Upper lobe of left lung (tissue), 6 donors: Measurements from ENCODE around the gene DDX18. TPM values are rescaled to one million over a fixed set of nuclear protein-coding genes. Genes with fewer than 3 reads are reported as not detected.

Source experiments
- ATAC-seq, 2 donors: fragments of 200-7000 bp; cut with Tn5 transposase; one replicate each; pipeline ENCODE4 v1.9.1; 2022; ENCODE audit warnings: mild to moderate bottlenecking in 2 of 2, moderate library complexity in 2 of 2; ENCODE audit not compliant: low FRiP score in 2 of 2
- DNase-seq, 2 donors: peaks; one replicate each; pipeline ENCODE4 v3.0.0-alpha.2; 2019 to 2020
- H3K27ac ChIP-seq, 4 donors: fragments of 200-600 bp; sonication (generic); one replicate each; pipeline ENCODE4 v1.5.1; 2016 to 2019
- H3K27me3 ChIP-seq, 4 donors: fragments of 200-600 bp; sonication (generic); one replicate each; pipeline ENCODE4 v1.5.1; 2017 to 2019
- H3K36me3 ChIP-seq, 4 donors: fragments of 200-600 bp; sonication (generic); one replicate each; pipeline ENCODE4 v1.5.1; 2016 to 2019
- H3K4me1 ChIP-seq, 4 donors: fragments of 200-600 bp; sonication (generic); one replicate each; pipeline ENCODE4 v1.5.1; 2018 to 2019
- H3K4me3 ChIP-seq, 4 donors: fragments of 200-600 bp; sonication (generic); one replicate each; pipeline ENCODE4 v1.5.1; 2017 to 2019; ENCODE audit warnings: mild to moderate bottlenecking in 2 of 4, moderate library complexity in 1 of 4
- H3K9me3 ChIP-seq, 4 donors: fragments of 200-600 bp; sonication (generic); one replicate each; pipeline ENCODE4 v1.5.1; 2018 to 2019
- EP300 ChIP-seq, 4 donors: sonication (generic); formaldehyde crosslinking; IDR thresholded peaks; one replicate each; pipeline ENCODE4 v1.5.1; 2017; ENCODE audit warnings: antibody characterized with exemption in 4 of 4, control low read depth in 2 of 4
- POLR2A ChIP-seq, 4 donors: fragments of 450-650 bp; IDR thresholded peaks; one replicate each; pipeline ENCODE4 v1.5.1; 2016 to 2017; ENCODE audit warnings: antibody characterized with exemption in 4 of 4, mild to moderate bottlenecking in 2 of 4
- POLR2AphosphoS5 ChIP-seq, 2 donors: sonication (generic); formaldehyde crosslinking; IDR thresholded peaks; one replicate each; pipeline ENCODE4 v1.5.1; 2017; ENCODE audit warnings: antibody characterized with exemption in 2 of 2
- WGBS, 2 donors: methylation state at CpG; one replicate each; pipeline ENCODE4 v1.1.5; 2017 to 2018; 5-methylcytosine and 5-hydroxymethylcytosine counted together
- total RNA-seq, 6 donors: library from RNA; depleted of rRNA in 4 of 6; stranded (reverse); fragments of >200 nt in 4 of 6; gene quantifications; one replicate each; pipeline versions ENCODE4 v1.1.0 to v1.2.1, GENCODE V29; 2016 to 2021
- TF ChIP-seq, protein P1 (sequence below), 6 experiments: fragments of 450-650 bp in 4 of 6; fragments of 200-600 bp in 2 of 6; sonication (generic) in 2 of 6; IDR thresholded peaks; one replicate each; pipeline ENCODE4 v1.5.1; 2016 to 2019; ENCODE audit warnings: antibody characterized with exemption in 6 of 6
- donor health status: DM: no; HTN: no; CAD: no; lungs with moderate emphysema.
- donor health status: DM: no; HTN: yes; CAD: no; lungs with severe emphysema.

Gene DDX18
- total RNA-seq, 6 donors from 2014 or later, result 16.4 to 65.8 (median 46.7) TPM

DNA sequence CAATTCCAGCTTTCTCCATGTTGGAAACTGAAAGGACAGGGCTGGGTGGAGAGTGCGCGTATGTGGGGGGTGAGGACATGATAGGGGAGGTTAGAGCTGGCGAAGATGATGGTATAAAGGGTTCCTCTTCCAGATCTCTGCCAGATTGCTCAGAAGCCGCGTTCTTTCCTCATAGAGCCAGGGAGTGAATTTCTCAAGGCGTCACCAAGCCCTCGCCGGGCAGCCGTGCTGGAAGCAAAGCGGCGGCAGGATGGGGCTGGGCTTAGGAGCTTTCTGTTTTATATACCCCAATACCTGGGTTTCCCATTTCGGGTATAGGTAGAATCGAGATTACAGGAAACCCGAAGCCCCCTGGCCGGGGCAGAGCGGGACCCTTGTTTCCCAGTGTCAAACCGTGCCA, 43.8 kb downstream of the DDX18 start:
- WGBS, 2 donors, result 72 to 89% methylated on average over 11 to 17 of the region's 17 CpGs
- DNase-seq (peak in 1 of 2 donors; percentile 43), ATAC-seq (no peak)
- Histone ChIP-seq H3K27ac (no peak overlapping the region), H3K4me3 (no peak overlapping the region), H3K36me3 (no peaks in the 10 kb centered on the region), H3K9me3 (peaks cover 0 to 4% (median 0%) of the 10 kb centered on the region in 4 donors), H3K4me1 (no peaks in the 10 kb centered on the region), H3K27me3 (no peaks in the 10 kb centered on the region)
- TF ChIP-seq POLR2A (IDR thresholded peaks at IDR 0.05) (no peak), POLR2AphosphoS5 (IDR thresholded peaks at IDR 0.05) (no peak), EP300 (IDR thresholded peaks at IDR 0.05) (no peak)
- TF ChIP-seq, protein P1, sequence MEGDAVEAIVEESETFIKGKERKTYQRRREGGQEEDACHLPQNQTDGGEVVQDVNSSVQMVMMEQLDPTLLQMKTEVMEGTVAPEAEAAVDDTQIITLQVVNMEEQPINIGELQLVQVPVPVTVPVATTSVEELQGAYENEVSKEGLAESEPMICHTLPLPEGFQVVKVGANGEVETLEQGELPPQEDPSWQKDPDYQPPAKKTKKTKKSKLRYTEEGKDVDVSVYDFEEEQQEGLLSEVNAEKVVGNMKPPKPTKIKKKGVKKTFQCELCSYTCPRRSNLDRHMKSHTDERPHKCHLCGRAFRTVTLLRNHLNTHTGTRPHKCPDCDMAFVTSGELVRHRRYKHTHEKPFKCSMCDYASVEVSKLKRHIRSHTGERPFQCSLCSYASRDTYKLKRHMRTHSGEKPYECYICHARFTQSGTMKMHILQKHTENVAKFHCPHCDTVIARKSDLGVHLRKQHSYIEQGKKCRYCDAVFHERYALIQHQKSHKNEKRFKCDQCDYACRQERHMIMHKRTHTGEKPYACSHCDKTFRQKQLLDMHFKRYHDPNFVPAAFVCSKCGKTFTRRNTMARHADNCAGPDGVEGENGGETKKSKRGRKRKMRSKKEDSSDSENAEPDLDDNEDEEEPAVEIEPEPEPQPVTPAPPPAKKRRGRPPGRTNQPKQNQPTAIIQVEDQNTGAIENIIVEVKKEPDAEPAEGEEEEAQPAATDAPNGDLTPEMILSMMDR (IDR thresholded peaks at IDR 0.05), result no peak

DNA sequence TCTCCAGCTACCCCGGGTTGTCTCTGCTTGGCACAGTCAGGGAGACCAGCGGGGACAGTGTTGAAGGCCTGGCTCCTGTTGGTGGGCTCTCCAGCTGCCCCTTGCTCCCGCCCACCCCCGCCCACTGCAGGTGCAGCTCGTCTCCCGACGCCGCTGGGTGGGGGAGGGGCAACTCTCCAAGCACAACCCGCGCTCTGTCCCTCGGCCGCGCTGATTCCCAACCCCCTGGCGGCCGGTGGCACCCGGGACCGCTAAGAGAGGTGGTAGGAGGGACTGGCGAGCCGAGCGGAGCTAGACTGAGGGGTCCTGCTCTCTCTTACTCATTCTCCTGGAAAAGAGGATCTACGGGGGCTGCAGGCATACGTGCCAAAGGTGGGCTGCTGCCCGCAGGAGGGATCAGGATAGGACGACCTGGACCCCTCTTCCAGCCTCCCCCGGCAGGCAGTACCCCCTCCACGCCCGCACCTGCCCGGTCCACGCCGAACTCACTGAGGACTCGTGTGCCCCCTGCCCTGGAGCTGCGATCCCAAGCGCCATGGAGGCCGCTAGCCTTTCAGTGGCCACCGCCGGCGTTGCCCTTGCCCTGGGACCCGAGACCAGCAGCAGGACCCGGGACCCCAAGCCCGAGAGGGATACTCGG, 44.5 kb downstream of the DDX18 start:
- H3K27me3 ChIP-seq, result no peaks in the 10 kb centered on the region
- H3K4me3 ChIP-seq, result no peak overlapping the region
- H3K9me3 ChIP-seq, result peaks cover 0 to 4% (median 0%) of the 10 kb centered on the region in 4 donors
- DNase-seq (peak in 1 of 2 donors; percentile 51), ATAC-seq (peak in 1 of 2 donors; percentile 20)
- no peak overlapping the region for H3K27ac ChIP-seq
- no peaks in the 10 kb centered on the region for H3K36me3 ChIP-seq
- 80 to 86% methylated on average over 4 to 38 of the region's 41 CpGs for WGBS, 2 donors
- TF ChIP-seq EP300 (IDR thresholded peaks at IDR 0.05) (no peak), POLR2A (IDR thresholded peaks at IDR 0.05) (no peak), POLR2AphosphoS5 (IDR thresholded peaks at IDR 0.05) (no peak)
- TF ChIP-seq, protein P1 (IDR thresholded peaks at IDR 0.05), result no peak
- no peaks in the 10 kb centered on the region for H3K4me1 ChIP-seq

DNA sequence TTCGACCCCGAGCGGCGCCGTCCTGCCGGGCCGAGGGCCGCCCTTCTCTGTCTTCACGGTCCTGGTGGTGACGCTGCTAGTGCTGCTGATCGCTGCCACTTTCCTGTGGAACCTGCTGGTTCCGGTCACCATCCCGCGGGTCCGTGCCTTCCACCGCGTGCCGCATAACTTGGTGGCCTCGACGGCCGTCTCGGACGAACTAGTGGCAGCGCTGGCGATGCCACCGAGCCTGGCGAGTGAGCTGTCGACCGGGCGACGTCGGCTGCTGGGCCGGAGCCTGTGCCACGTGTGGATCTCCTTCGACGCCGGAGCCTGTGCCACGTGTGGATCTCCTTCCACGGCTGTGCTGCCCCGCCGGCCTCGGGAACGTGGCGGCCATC, 45.0 kb downstream of the DDX18 start:
- H3K27ac ChIP-seq, result no peak overlapping the region
- H3K36me3 ChIP-seq, result no peaks in the 10 kb centered on the region
- whole genome bisulfite sequencing, 2 donors, result 80 to 88% methylated on average over 8 to 41 of the region's 44 CpGs
- no peaks in the 10 kb centered on the region for H3K27me3 ChIP-seq
- TF ChIP-seq, protein P1 (IDR thresholded peaks at IDR 0.05), result no peak
- no peak for TF ChIP-seq POLR2A (IDR thresholded peaks at IDR 0.05)
- no peaks in the 10 kb centered on the region for H3K4me1 ChIP-seq
- peaks cover 0 to 4% (median 0%) of the 10 kb centered on the region in 4 donors for H3K9me3 ChIP-seq
- H3K4me3 ChIP-seq, result peak overlapping the region in 1 of 4 donors; percentile 33
- ATAC-seq (no peak), DNase-seq (peak in 1 of 2 donors; percentile 80)

DNA sequence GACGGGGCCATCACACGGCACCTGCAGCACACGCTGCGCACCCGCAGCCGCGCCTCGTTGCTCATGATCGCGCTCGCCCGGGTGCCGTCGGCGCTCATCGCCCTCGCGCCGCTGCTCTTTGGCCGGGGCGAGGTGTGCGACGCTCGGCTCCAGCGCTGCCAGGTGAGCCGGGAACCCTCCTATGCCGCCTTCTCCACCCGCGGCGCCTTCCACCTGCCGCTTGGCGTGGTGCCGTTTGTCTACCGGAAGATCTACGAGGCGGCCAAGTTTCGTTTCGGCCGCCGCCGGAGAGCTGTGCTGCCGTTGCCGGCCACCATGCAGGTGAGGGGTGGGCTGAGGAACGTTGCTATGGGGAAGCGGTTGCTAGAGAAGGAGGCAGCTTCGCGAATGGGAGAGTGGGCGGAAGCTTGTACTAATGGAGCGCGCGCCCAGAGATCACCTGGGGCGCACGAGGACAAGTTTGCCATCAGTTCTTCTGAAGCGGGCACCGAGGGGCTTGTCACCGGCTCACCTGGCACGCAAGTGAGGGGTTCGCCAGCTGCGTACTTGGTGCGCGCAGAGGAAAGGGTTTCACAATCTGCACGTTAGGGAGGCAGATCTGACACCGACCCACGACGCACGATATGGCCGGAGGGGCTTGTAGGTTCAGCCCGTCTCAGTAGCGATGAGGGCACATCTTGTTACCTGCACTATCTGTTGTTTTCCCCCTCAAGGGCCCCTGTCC, 45.6 kb downstream of the DDX18 start:
- Histone ChIP-seq H3K9me3 (peaks cover 0 to 4% (median 0%) of the 10 kb centered on the region in 4 donors), H3K4me1 (no peaks in the 10 kb centered on the region), H3K27me3 (no peaks in the 10 kb centered on the region), H3K4me3 (peak overlapping the region in 1 of 4 donors; percentile 33), H3K27ac (no peak overlapping the region), H3K36me3 (no peaks in the 10 kb centered on the region)
- TF ChIP-seq, protein P1 (IDR thresholded peaks at IDR 0.05), result no peak
- TF ChIP-seq POLR2AphosphoS5 (IDR thresholded peaks at IDR 0.05), result no peak
- TF ChIP-seq EP300 (IDR thresholded peaks at IDR 0.05), result no peak
- no peak for TF ChIP-seq POLR2A (IDR thresholded peaks at IDR 0.05)
- no peak for ATAC-seq
- DNase-seq, result peak in 1 of 2 donors; percentile 79
- 60 to 76% methylated on average over 34 to 64 of the region's 69 CpGs for WGBS, 2 donors
